Mesenteric fat pad (tissue), 1 donor: ENCODE results near the gene SELENOI. TPM values are rescaled to one million over a fixed set of nuclear protein-coding genes. Genes with fewer than 3 reads are reported as not detected.
"Not testable (repeated sequence)": the region's sequence is repeated elsewhere in the genome, so short reads cannot be mapped to it uniquely, and the experiment has no call there.

Source experiments
- DNase-seq: peaks from one replicate; pipeline ENCODE4 v3.0.0-alpha.2; 2020; ENCODE audit warnings: low spot score
- total RNA-seq: library from RNA; stranded (reverse); fragmentation: NEBNext Ultra II Directional; extraction: Animal tissue kit (Norgen Biotek cat#: 25700); gene quantifications from one replicate; pipeline ENCODE4 v1.2.1, GENCODE V29; 2021
- donor health status: DM: yes; HTN: yes; CAD: no.

Gene SELENOI
- total RNA-seq, 1 donor from 2014 or later: 18.7 TPM

- DNase-seq: no peak
Observed at GRCh38 chr2:26327291-26328272, 18.4 kb upstream of the SELENOI start.

GRCh38 chr2:26329083-26329482 is 16.9 kb upstream of the SELENOI start:
- DNase-seq: not testable (repeated sequence)

- DNase-seq: no peak
Observed at GRCh38 chr2:26330114-26330549, 15.8 kb upstream of the SELENOI start.

- no peak for DNase-seq
Observed at GRCh38 chr2:26330604-26331003, 15.3 kb upstream of the SELENOI start.

GRCh38 chr2:26331321-26331720 is 14.6 kb upstream of the SELENOI start:
- not testable (repeated sequence) for DNase-seq

GRCh38 chr2:26333293-26333692 is 12.7 kb upstream of the SELENOI start:
- no peak for DNase-seq

- DNase-seq: no peak
Observed at GRCh38 chr2:26335231-26335630, 10.7 kb upstream of the SELENOI start.

GRCh38 chr2:26336719-26337118 is 9.2 kb upstream of the SELENOI start:
- no peak for DNase-seq

- DNase-seq: no peak
Observed at GRCh38 chr2:26337298-26337697, 8.6 kb upstream of the SELENOI start.

GRCh38 chr2:26340831-26341230 is 5.1 kb upstream of the SELENOI start:
- DNase-seq: no peak

- DNase-seq: no peak
Observed at GRCh38 chr2:26344581-26345282, 1.2 kb upstream of the SELENOI start.

GRCh38 chr2:26345283-26345544 is 729 bp upstream of the SELENOI start:
- no peak for DNase-seq

- DNase-seq: no peak
Observed at GRCh38 chr2:26346454-26347053, 611 bp downstream of the SELENOI start, which contains the start of gene ADGRF3. Gene ADGRF3 (minus strand): TSS chr2:26346789. CDS start chr2:26346234, 555 bp downstream.

GRCh38 chr2:26347286-26347865 is 1.4 kb downstream of the SELENOI start:
- no peak for DNase-seq

GRCh38 chr2:26349690-26350089 is 3.7 kb downstream of the SELENOI start:
- DNase-seq: no peak

- DNase-seq: no peak
Observed at GRCh38 chr2:26351375-26352090, 5.6 kb downstream of the SELENOI start.

- no peak for DNase-seq
Observed at GRCh38 chr2:26352892-26353291, 6.9 kb downstream of the SELENOI start.

GRCh38 chr2:26354469-26354868 is 8.5 kb downstream of the SELENOI start:
- DNase-seq: not testable (repeated sequence)

- no peak for DNase-seq
Observed at GRCh38 chr2:26355038-26355995, 9.4 kb downstream of the SELENOI start.

GRCh38 chr2:26356111-26356510 is 10.2 kb downstream of the SELENOI start:
- no peak for DNase-seq
